ENCODE measurements around the gene PDS5A.

DNA sequence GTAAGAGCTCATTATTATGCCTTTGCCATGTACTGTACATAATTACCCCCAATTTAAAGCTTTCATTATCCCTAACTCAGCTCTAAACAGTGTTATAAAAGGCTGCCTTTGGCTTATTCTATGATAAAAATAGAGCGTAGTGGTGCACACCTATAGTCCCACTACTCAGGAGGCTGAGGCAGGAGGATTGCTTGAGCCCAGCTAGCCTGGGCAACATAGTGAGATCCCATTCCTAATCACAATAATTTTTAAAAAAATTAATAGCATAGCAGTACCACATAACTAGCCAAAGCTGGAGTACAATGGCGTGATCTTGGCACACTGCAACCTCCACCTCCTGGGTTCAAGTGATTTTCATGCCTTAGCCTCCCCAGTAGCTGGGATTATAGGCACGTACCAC, 112.4 kb downstream of the PDS5A start:
- TF ChIP-seq, protein P1, sequence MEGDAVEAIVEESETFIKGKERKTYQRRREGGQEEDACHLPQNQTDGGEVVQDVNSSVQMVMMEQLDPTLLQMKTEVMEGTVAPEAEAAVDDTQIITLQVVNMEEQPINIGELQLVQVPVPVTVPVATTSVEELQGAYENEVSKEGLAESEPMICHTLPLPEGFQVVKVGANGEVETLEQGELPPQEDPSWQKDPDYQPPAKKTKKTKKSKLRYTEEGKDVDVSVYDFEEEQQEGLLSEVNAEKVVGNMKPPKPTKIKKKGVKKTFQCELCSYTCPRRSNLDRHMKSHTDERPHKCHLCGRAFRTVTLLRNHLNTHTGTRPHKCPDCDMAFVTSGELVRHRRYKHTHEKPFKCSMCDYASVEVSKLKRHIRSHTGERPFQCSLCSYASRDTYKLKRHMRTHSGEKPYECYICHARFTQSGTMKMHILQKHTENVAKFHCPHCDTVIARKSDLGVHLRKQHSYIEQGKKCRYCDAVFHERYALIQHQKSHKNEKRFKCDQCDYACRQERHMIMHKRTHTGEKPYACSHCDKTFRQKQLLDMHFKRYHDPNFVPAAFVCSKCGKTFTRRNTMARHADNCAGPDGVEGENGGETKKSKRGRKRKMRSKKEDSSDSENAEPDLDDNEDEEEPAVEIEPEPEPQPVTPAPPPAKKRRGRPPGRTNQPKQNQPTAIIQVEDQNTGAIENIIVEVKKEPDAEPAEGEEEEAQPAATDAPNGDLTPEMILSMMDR (IDR thresholded peaks at IDR 0.05), result no peak
- TF ChIP-seq EZH2 (IDR thresholded peaks at IDR 0.05) (no peak), EZH2phosphoT487 (IDR thresholded peaks at IDR 0.05) (no peak)

Measured in neural progenitor cell (in vitro differentiated cells).